CD14-positive monocyte (primary cell): Measurements from ENCODE around the gene PFKP. TPM values are rescaled to one million over a fixed set of nuclear protein-coding genes. Genes with fewer than 3 reads are reported as not detected.

Source experiments
- DNase-seq, 3 donors: peaks; one replicate each; pipeline ENCODE4 v3.0.0-alpha.2; 2011 to 2022
- H2AFZ ChIP-seq: 2 replicates; pipeline ENCODE4 v1.6.0; 2012; ENCODE audit warnings: mild to moderate bottlenecking, low read depth, low read length, inconsistent platforms; ENCODE audit not compliant: insufficient read depth, poor library complexity, severe bottlenecking
- H3K27ac ChIP-seq, 2 donors: 1 replicate in 1 of 2; 2 replicates in 1 of 2; pipeline ENCODE4 v1.5.1; 2012 to 2013; ENCODE audit warnings: low read length in 2 of 2, control low read depth in 1 of 2, inconsistent platforms in 1 of 2, low read depth in 1 of 2, mild to moderate bottlenecking in 1 of 2
- H3K27me3 ChIP-seq, 2 donors: one replicate each; pipeline versions ENCODE4 v1.6.0 to v1.6.1; 2011 to 2013; ENCODE audit warnings: low read length in 2 of 2; ENCODE audit not compliant: control insufficient read depth in 2 of 2, insufficient read depth in 2 of 2
- H3K36me3 ChIP-seq, 2 donors: replicated peaks in 1 of 2; 1 replicate in 1 of 2; 2 replicates in 1 of 2; pipeline versions ENCODE4 v1.5.1 to v1.6.1; 2012 to 2013; ENCODE audit warnings: low read length in 2 of 2, control low read depth in 1 of 2, inconsistent platforms in 1 of 2, mild to moderate bottlenecking in 1 of 2; ENCODE audit not compliant: insufficient read depth in 2 of 2, control insufficient read depth in 1 of 2
- H3K4me1 ChIP-seq, 2 donors: 1 replicate in 1 of 2; 2 replicates in 1 of 2; pipeline versions ENCODE4 v1.5.1 to v1.6.1; 2012 to 2013; ENCODE audit warnings: low read length in 2 of 2, control low read depth in 1 of 2, inconsistent platforms in 1 of 2, mild to moderate bottlenecking in 1 of 2, moderate library complexity in 1 of 2; ENCODE audit not compliant: insufficient read depth in 2 of 2, control insufficient read depth in 1 of 2
- H3K4me2 ChIP-seq: replicated peaks from 2 replicates; pipeline ENCODE3; 2012; ENCODE audit warnings: low read length, moderate library complexity, mild to moderate bottlenecking; ENCODE audit not compliant: poor library complexity, severe bottlenecking; ENCODE audit errors: extremely low read depth
- H3K4me3 ChIP-seq, 3 experiments: fragments of 200-600 bp in 1 of 3; sonication (generic) in 1 of 3; replicated peaks in 1 of 3; 1 replicate in 2 of 3; 2 replicates in 1 of 3; pipeline ENCODE4 v1.5.1; 2011 to 2013; ENCODE audit warnings: low read length in 3 of 3, mild to moderate bottlenecking in 3 of 3, control low read depth in 2 of 3, low read depth in 2 of 3, inconsistent platforms in 1 of 3, moderate library complexity in 1 of 3
- H3K79me2 ChIP-seq: 2 replicates; pipeline ENCODE4 v1.6.0; 2012; ENCODE audit warnings: mild to moderate bottlenecking, control low read depth, inconsistent platforms, low read length, moderate library complexity; ENCODE audit not compliant: insufficient read depth
- H3K9ac ChIP-seq: 2 replicates; pipeline ENCODE4 v1.6.0; 2017; ENCODE audit warnings: low read length, mild to moderate bottlenecking; ENCODE audit not compliant: insufficient read depth, poor library complexity, severe bottlenecking
- H3K9me3 ChIP-seq, 2 donors: replicated peaks in 1 of 2; 1 replicate in 1 of 2; 2 replicates in 1 of 2; pipeline versions ENCODE4 v1.5.1 to v1.6.1; 2012 to 2013; ENCODE audit warnings: low read length in 2 of 2, control low read depth in 1 of 2; ENCODE audit not compliant: control insufficient read depth in 1 of 2, insufficient read depth in 1 of 2
- H4K20me1 ChIP-seq: 2 replicates; pipeline ENCODE4 v1.6.0; 2012; ENCODE audit warnings: mild to moderate bottlenecking, low read length, control low read depth, moderate library complexity; ENCODE audit not compliant: insufficient read depth
- H3K27ac Mint-ChIP-seq, 7 donors: one replicate each; pipeline ENCODE4 v1.8.0; 2020; ENCODE audit warnings: mild to moderate bottlenecking in 7 of 7, mixed read lengths in 7 of 7, moderate library complexity in 6 of 7, inconsistent platforms in 2 of 7
- H3K27me3 Mint-ChIP-seq, 3 donors: one replicate each; pipeline ENCODE4 v1.8.0; 2021 to 2022; ENCODE audit warnings: low read depth in 3 of 3, mild to moderate bottlenecking in 3 of 3, mixed read lengths in 3 of 3, moderate library complexity in 3 of 3, inconsistent platforms in 1 of 3
- H3K36me3 Mint-ChIP-seq, 2 donors: one replicate each; pipeline ENCODE4 v1.8.0; 2020; ENCODE audit warnings: mixed read lengths in 2 of 2, inconsistent platforms in 1 of 2, mild to moderate bottlenecking in 1 of 2
- H3K4me1 Mint-ChIP-seq: one replicate; pipeline ENCODE4 v1.8.0; 2020; ENCODE audit warnings: mild to moderate bottlenecking, mixed read lengths
- H3K4me3 Mint-ChIP-seq, 2 donors: one replicate each; pipeline ENCODE4 v1.8.0; 2020; ENCODE audit warnings: mild to moderate bottlenecking in 2 of 2, mixed read lengths in 2 of 2, moderate library complexity in 1 of 2
- H3K9me3 Mint-ChIP-seq, 7 donors: one replicate each; pipeline ENCODE4 v1.8.0; 2020 to 2022; ENCODE audit warnings: mixed read lengths in 7 of 7, mild to moderate bottlenecking in 6 of 7, moderate library complexity in 6 of 7, inconsistent platforms in 2 of 7
- WGBS: methylation state at CpG from one replicate; pipeline ENCODE4 v1.1.5; 2013; ENCODE audit warnings: missing lambda C conversion rate; ENCODE audit not compliant: insufficient coverage; 5-methylcytosine and 5-hydroxymethylcytosine counted together
- intact Hi-C, 2 donors: fragments of 100-400 bp; cut with micrococcal nuclease; formaldehyde crosslinking; loops; one replicate each; pipeline versions ENCODE4 v1.15.0 to v1.15.1; 2023
- polyA plus RNA-seq, 3 donors: library from polyadenylated mRNA; depleted of rRNA in 1 of 3; unstranded in 2 of 3; stranded (reverse) in 1 of 3; fragments of 300-500 nt in 2 of 3; fragments of >200 nt in 1 of 3; fragmentation: Illumina TruSeq in 2 of 3; gene quantifications; 1 replicate in 2 of 3; 2 replicates in 1 of 3; pipeline ENCODE4 v1.2.3, GENCODE V29; 2012 to 2021
- TF ChIP-seq, protein P1 (sequence below): fragments of 200-600 bp; IDR thresholded peaks from one replicate; pipeline ENCODE4 v1.8.0; 2022; ENCODE audit warnings: antibody characterized with exemption, mild to moderate bottlenecking

Gene PFKP
- polyA plus RNA-seq, 3 donors, result 6.5 to 14.2 (median 8.1) TPM

DNA sequence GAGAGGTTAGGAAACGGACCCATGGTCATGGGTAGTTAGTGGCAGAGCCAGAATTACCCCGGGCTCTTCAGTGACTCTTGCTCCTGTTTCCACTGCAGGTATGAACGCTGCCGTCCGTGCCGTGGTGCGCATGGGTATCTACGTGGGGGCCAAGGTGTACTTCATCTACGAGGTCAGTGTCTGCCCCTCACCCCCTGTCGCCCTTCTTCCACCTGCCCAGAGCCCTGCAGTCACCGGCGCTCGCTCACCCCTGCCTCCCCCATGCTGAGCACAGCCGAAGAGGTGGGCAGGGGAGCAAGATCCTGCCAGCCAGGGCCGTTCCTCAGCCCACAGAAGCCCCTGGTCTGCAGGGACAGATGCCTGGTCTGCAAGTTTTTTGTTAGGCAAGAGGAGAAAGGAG lies 14.9 kb downstream of the PFKP start:
- intact Hi-C loops, result no loop called here
- H3K36me3 ChIP-seq, result peaks cover 0 to 12% of the 10 kb centered on the region in 2 donors
- no peak overlapping the region for H3K27ac ChIP-seq
- no peak overlapping the region for H3K4me2 ChIP-seq
- no peak overlapping the region for H3K4me3 ChIP-seq
- H4K20me1 ChIP-seq, result no peaks in the 10 kb centered on the region
- TF ChIP-seq, protein P1, sequence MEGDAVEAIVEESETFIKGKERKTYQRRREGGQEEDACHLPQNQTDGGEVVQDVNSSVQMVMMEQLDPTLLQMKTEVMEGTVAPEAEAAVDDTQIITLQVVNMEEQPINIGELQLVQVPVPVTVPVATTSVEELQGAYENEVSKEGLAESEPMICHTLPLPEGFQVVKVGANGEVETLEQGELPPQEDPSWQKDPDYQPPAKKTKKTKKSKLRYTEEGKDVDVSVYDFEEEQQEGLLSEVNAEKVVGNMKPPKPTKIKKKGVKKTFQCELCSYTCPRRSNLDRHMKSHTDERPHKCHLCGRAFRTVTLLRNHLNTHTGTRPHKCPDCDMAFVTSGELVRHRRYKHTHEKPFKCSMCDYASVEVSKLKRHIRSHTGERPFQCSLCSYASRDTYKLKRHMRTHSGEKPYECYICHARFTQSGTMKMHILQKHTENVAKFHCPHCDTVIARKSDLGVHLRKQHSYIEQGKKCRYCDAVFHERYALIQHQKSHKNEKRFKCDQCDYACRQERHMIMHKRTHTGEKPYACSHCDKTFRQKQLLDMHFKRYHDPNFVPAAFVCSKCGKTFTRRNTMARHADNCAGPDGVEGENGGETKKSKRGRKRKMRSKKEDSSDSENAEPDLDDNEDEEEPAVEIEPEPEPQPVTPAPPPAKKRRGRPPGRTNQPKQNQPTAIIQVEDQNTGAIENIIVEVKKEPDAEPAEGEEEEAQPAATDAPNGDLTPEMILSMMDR, result no peak
- no peak overlapping the region for H3K9ac ChIP-seq
- Mint-ChIP-seq H3K36me3 (peaks cover 12 to 42% of the 10 kb centered on the region in 2 donors), H3K4me3 (no peak overlapping the region), H3K27me3 (no peaks in the 10 kb centered on the region), H3K4me1 (peaks cover 2% of the 10 kb centered on the region), H3K27ac (no peak overlapping the region), H3K9me3 (peaks cover 0 to 2% (median 0%) of the 10 kb centered on the region in 7 donors)
- H3K27me3 ChIP-seq, result no peaks in the 10 kb centered on the region
- no peaks in the 10 kb centered on the region for H3K4me1 ChIP-seq
- H3K9me3 ChIP-seq, result no peaks in the 10 kb centered on the region
- no peak overlapping the region for H2AFZ ChIP-seq
- no peaks in the 10 kb centered on the region for H3K79me2 ChIP-seq
- whole genome bisulfite sequencing, result 98% methylated on average over 11 of the region's 15 CpGs
- no peak for DNase-seq

DNA sequence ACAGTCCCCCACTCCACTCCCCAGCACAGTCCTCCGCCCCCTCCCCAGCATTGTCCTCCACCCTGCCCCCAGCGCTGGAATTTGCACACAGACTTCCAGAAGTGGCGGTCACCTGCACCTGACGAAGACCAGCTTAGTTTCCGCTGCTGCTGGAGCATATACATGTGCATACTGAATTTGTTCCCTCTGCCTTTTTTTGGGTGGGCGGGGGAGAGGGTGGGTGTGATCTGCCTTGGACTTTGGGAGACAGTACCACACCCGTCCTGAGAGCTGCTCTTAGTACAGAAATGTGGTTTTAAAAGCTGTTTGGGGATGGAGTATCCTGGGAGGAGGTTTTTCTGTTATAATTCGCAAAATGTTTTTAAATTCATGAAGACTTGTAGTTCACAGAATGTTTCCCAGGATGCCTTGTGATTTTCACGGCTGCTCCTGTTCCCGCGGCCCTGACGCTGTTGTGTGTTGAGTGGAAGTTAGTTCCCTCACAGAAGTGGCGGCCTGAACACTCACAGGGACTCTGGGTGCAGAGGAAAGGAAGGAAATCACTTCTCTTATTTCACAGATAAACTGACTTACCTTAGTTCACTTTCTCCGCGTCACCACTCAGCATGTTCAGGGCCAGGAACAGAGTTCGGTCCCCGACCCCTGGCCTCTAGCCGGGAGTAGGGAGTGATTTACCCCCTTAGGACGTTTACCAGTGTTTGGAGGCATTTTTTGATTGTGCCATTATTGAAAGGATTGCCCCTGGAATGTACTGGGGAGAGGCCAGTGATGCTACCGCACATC lies 18.6 kb downstream of the PFKP start:
- Histone ChIP-seq H4K20me1 (no peaks in the 10 kb centered on the region), H3K4me3 (no peak overlapping the region), H3K79me2 (peaks cover 6% of the 10 kb centered on the region), H3K4me2 (no peak overlapping the region), H3K27me3 (no peaks in the 10 kb centered on the region), H3K36me3 (peaks cover 3 to 12% of the 10 kb centered on the region in 2 donors), H3K9ac (no peak overlapping the region), H3K27ac (no peak overlapping the region), H2AFZ (no peak overlapping the region), H3K4me1 (peaks cover 0 to 2% of the 10 kb centered on the region in 2 donors), H3K9me3 (no peaks in the 10 kb centered on the region)
- H3K9me3 Mint-ChIP-seq, result no peaks in the 10 kb centered on the region
- peak overlapping the region in 4 of 7 donors; percentile 2 to 78 (median 20) for H3K27ac Mint-ChIP-seq
- H3K36me3 Mint-ChIP-seq, result peaks cover 19 to 48% of the 10 kb centered on the region in 2 donors
- H3K4me3 Mint-ChIP-seq, result no peak overlapping the region
- WGBS, result 60% methylated on average over 8 of the region's 20 CpGs
- no peaks in the 10 kb centered on the region for H3K27me3 Mint-ChIP-seq
- DNase-seq, result no peak
- TF ChIP-seq, protein P1, result no peak
- intact Hi-C loops, result no loop called here
- peaks cover 2% of the 10 kb centered on the region for H3K4me1 Mint-ChIP-seq
